ENCODE data around the gene TRIM29.

- TF ChIP-seq CTCF (IDR thresholded peaks at IDR 0.05), result no peak
- TF ChIP-seq POLR2A (IDR thresholded peaks at IDR 0.05), result no peak
Observed at GRCh38 chr11:120181376-120181975, 43.6 kb upstream of the TRIM29 start.
